SKM-1 (cell line): Measurements from ENCODE around the gene POLE.

Source experiments
- DNase-seq: peaks from one replicate; lab custom pipeline; 2025; ENCODE audit not compliant: unreplicated experiment; lab: John Stamatoyannopoulos, UW

The POLE gene

GRCh38 chr12:132617822-132618682, 69.1 kb downstream of the POLE start:
- no peak for DNase-seq

- no peak for DNase-seq
Measured at GRCh38 chr12:132617135-132617701, 69.9 kb downstream of the POLE start.

GRCh38 chr12:132615579-132616038, 71.5 kb downstream of the POLE start:
- DNase-seq, result no peak

- DNase-seq, result peak; percentile 9
Measured at GRCh38 chr12:132614861-132615578, 72.1 kb downstream of the POLE start.

- DNase-seq, result no peak
Measured at GRCh38 chr12:132614029-132614428, 73.1 kb downstream of the POLE start.

- no peak for DNase-seq
Measured at GRCh38 chr12:132611620-132612019, 75.5 kb downstream of the POLE start.

GRCh38 chr12:132610866-132611602, 76.1 kb downstream of the POLE start:
- no peak for DNase-seq

GRCh38 chr12:132610051-132610759, 76.9 kb downstream of the POLE start, which contains the start of gene LRCOL1:
LRCOL1 (minus strand) TSS chr12:132610582; CDS start chr12:132606251, 4,331 bp downstream.
- no peak for DNase-seq

GRCh38 chr12:132608231-132609171, 78.6 kb downstream of the POLE start:
- DNase-seq, result no peak

- no peak for DNase-seq
Measured at GRCh38 chr12:132606927-132607326, 80.2 kb downstream of the POLE start.

- DNase-seq, result no peak
Measured at GRCh38 chr12:132606466-132606865, 80.7 kb downstream of the POLE start.

GRCh38 chr12:132605892-132606291, 81.2 kb downstream of the POLE start:
- no peak for DNase-seq

GRCh38 chr12:132604668-132605441, 82.3 kb downstream of the POLE start:
- no peak for DNase-seq

- DNase-seq, result no peak
Measured at GRCh38 chr12:132604151-132604618, 83.0 kb downstream of the POLE start.

GRCh38 chr12:132603240-132604150, 83.6 kb downstream of the POLE start:
- no peak for DNase-seq

- no peak for DNase-seq
Measured at GRCh38 chr12:132602572-132603239, 84.4 kb downstream of the POLE start.
